Testis (tissue), 3 donors: Measurements from ENCODE around the gene MYO9B. TPM values are rescaled to one million over a fixed set of nuclear protein-coding genes. Genes with fewer than 3 reads are reported as not detected.

Experiments
- DNase-seq: peaks from one replicate; pipeline ENCODE4 v3.0.0-alpha.2; 2019
- H3K27ac ChIP-seq, 2 donors: fragments of 200-600 bp; sonication (generic); one replicate each; pipeline ENCODE4 v1.5.1; 2019
- H3K27me3 ChIP-seq: fragments of 200-600 bp; sonication (generic); one replicate; pipeline ENCODE4 v1.5.1; 2019
- H3K36me3 ChIP-seq: fragments of 200-600 bp; sonication (generic); one replicate; pipeline ENCODE4 v1.5.1; 2017; ENCODE audit warnings: low read depth; ENCODE audit errors: missing control alignments
- H3K4me1 ChIP-seq: fragments of 200-600 bp; sonication (generic); one replicate; pipeline ENCODE4 v1.5.1; 2019
- H3K4me3 ChIP-seq, 2 donors: fragments of 200-600 bp; sonication (generic); one replicate each; pipeline ENCODE4 v1.5.1; 2017 to 2019
- H3K9me3 ChIP-seq: fragments of 200-600 bp; sonication (generic); one replicate; pipeline ENCODE4 v1.5.1; 2017
- CTCF ChIP-seq, 3 experiments: fragments of 450-650 bp in 2 of 3; fragments of 200-600 bp in 1 of 3; sonication (generic) in 1 of 3; IDR thresholded peaks; one replicate each; pipeline ENCODE4 v1.5.1; 2016 to 2019; ENCODE audit warnings: antibody characterized with exemption in 3 of 3, mild to moderate bottlenecking in 2 of 3, moderate library complexity in 1 of 3
- POLR2A ChIP-seq: fragments of 450-650 bp; IDR thresholded peaks from one replicate; pipeline ENCODE4 v1.6.1; 2017; ENCODE audit warnings: antibody characterized with exemption, mild to moderate bottlenecking, moderate library complexity
- WGBS, 2 donors: methylation state at CpG; one replicate each; pipeline ENCODE4 v1.1.5; 2018; 5-methylcytosine and 5-hydroxymethylcytosine counted together
- intact Hi-C: fragments of 100-400 bp; cut with DNase I; formaldehyde crosslinking; loops from one replicate; pipeline ENCODE4 v1.15.1; 2023; ENCODE audit warnings: low total_unique reads
- polyA plus RNA-seq: library from polyadenylated mRNA; stranded (reverse); fragments of 350-450 nt; fragmentation: Illumina TruSeq; extraction: RNeasy Lipid Tissue Mini Kit (QIAGEN cat#74804); gene quantifications from one replicate; pipeline ENCODE4 v1.2.3, GENCODE V29; 2014; ENCODE audit warnings: low read depth, low replicate concordance; ENCODE audit not compliant: insufficient read depth
- total RNA-seq, 2 donors: library from RNA; depleted of rRNA; stranded (reverse); fragments of >200 nt; gene quantifications; one replicate each; pipeline ENCODE4 v1.2.3, GENCODE V29; 2016

MYO9B gene
- total and polyA plus RNA-seq, 3 donors from 2014 or later = 121 to 407 (median 407) TPM

GRCh38 chr19:17210296-17210695 is 134.7 kb downstream of the MYO9B start:
- TF ChIP-seq CTCF (IDR thresholded peaks at IDR 0.05) (no peak), POLR2A (no peak)
- Histone ChIP-seq H3K36me3 (no peaks in the 10 kb centered on the region), H3K4me3 (no peak overlapping the region), H3K27ac (no peak overlapping the region), H3K9me3 (no peaks in the 10 kb centered on the region), H3K4me1 (peaks cover 5% of the 10 kb centered on the region), H3K27me3 (no peaks in the 10 kb centered on the region)
- DNase-seq = no peak
- WGBS, 2 donors = 86 to 100% methylated on average over 2 to 13 of the region's 14 CpGs
- intact Hi-C loops = no loop called here

- Histone ChIP-seq H3K27ac (no peak overlapping the region), H3K36me3 (no peaks in the 10 kb centered on the region), H3K9me3 (no peaks in the 10 kb centered on the region), H3K4me3 (no peak overlapping the region), H3K27me3 (no peaks in the 10 kb centered on the region), H3K4me1 (peaks cover 10% of the 10 kb centered on the region)
- 90 to 92% methylated on average over 12 to 53 of the region's 58 CpGs for whole genome bisulfite sequencing, 2 donors
- no peak for DNase-seq
- TF ChIP-seq CTCF (IDR thresholded peaks at IDR 0.05) (no peak), POLR2A (no peak)
- intact Hi-C loops = no loop called here
These were observed 136.2 kb downstream of the MYO9B start for GRCh38 chr19:17211547-17212446.

- WGBS, 2 donors = 76 to 86% methylated on average over 2 to 5 of the region's 5 CpGs
- TF ChIP-seq CTCF (IDR thresholded peaks at IDR 0.05) (no peak), POLR2A (no peak)
- H3K9me3 ChIP-seq = no peaks in the 10 kb centered on the region
- no peak overlapping the region for H3K27ac ChIP-seq
- intact Hi-C loops = no loop called here
- H3K27me3 ChIP-seq = no peaks in the 10 kb centered on the region
- no peak overlapping the region for H3K4me3 ChIP-seq
- H3K36me3 ChIP-seq = no peaks in the 10 kb centered on the region
- no peak for DNase-seq
- peaks cover 10% of the 10 kb centered on the region for H3K4me1 ChIP-seq
These were observed 137.8 kb downstream of the MYO9B start for GRCh38 chr19:17213334-17213733.

GRCh38 chr19:17214508-17215126 is 139.0 kb downstream of the MYO9B start:
- Histone ChIP-seq H3K27ac (peak overlapping the region; percentile 92 to 94), H3K4me1 (peaks cover 10% of the 10 kb centered on the region), H3K27me3 (no peaks in the 10 kb centered on the region), H3K4me3 (peak overlapping the region; percentile 74 to 87), H3K36me3 (no peaks in the 10 kb centered on the region), H3K9me3 (no peaks in the 10 kb centered on the region)
- intact Hi-C loops = no loop called here
- no peak for DNase-seq
- no peak for TF ChIP-seq POLR2A
- TF ChIP-seq CTCF (IDR thresholded peaks at IDR 0.05) = no peak
- WGBS, 2 donors = 8 to 24% methylated on average over 14 to 16 of the region's 16 CpGs
